GM19467 (cell line): ENCODE measurements around the gene BCAR3.

Source experiments
- ATAC-seq: cut with Tn5 transposase; IDR thresholded peaks from one replicate; pipeline ENCODE4 v1.9.1; 2021; ENCODE audit warnings: mild to moderate bottlenecking, moderate library complexity; ENCODE audit not compliant: unreplicated experiment

BCAR3 gene

DNA sequence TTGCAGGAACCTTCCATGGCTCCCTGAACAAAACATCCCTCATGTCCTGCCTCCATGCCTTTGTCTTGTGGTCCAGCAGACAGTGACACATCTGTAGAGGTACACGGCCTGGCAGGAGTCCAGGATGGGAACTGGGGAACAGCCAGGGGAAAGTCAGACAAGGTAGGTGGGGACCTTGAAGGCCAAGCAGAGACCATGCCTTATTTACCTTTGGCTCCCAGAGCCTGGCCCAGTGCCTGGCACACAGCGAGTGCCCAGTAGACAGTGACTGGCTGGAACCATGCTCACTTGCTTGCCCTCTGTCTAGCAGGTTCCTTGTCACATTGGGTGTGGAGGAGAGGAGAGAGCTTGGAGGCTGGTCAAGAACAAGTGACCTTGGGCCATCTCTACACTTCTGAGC is 81.0 kb downstream of the BCAR3 start:
- ATAC-seq, result no peak

DNA sequence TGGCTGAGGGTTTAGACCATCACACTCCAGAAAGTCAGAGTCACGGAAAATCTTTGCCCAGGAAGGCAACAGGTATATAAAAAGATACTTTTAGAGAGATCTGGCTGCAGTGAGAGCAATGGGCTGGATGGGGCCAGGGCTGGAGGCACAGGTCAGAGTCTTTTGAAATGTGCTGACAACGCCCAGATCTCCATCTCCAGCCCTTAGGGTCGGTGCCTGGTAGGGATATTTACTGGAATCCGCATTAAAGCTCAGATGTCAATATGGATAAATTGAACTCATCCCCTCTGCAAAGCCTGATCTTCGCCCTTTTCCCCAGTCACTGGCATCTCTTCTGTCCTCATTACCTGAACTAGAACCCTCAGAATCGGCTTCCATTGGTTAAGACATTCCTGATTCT is 82.2 kb downstream of the BCAR3 start:
- no peak for ATAC-seq

DNA sequence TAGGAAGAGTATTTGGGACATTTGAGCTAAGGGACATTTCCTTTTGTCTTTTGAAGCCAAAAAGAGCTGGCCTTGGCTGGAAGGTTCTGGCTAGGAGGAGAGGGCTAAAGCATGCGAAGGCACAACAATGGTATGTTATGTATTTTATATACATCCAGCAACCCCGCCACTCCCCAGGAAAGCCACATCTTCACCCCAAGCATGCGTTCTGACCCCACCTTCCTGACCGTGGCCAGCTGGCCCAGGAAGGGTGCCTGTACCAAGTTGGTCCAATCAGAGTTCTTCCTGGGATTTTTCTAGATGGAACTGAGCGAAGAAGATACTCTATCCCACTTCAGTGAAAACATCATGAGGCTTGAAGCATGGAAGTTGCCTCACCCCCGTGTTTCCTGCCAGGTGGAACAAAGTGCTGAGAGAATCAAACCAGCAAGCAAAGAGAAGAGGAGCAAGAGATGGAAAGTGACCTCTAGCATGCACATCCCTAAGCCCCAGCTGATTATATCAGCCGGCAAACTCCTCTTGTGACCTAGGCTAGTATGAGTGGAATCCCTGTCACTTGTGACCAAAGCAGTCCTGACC is 82.7 kb downstream of the BCAR3 start:
- no peak for ATAC-seq

DNA sequence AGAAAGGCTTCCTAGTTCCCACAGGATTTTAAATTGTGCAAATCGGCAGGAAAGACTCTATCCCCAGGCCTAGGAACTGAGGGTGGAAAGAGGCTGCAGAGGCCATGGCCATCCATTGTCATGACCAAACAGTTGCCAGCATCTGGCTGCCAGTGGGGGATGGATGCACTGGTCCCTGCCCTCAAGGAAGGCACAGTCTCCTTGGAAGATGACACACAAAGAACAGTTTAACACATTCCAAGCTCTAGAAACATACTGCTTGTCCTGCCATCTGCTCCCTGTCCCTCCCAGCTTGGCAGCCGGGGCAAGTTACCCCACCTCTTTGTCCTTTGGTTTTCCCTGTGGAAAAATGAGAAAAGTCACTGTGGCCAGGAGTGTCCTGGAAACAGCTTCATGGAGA is 83.2 kb downstream of the BCAR3 start:
- ATAC-seq, result no peak

DNA sequence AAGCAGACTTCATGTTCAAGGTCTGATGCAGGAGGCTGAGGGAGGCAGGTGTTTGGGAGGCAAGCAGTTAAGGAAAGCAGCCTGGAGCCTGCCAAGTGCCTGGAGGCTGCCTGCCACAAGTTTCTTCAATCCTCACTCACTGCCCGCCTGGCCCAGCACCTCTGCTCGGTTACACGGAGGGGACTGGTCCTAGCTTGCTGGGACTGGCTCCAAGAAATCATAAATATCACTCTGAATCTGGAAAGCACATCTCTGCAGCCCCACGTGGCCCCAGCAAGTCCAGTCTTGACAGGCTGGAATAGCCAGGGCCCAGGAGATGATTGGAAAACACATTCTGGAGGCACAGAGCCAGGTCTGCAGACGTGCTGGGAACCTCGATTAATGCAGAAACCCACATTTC is 83.9 kb downstream of the BCAR3 start:
- ATAC-seq, result no peak

DNA sequence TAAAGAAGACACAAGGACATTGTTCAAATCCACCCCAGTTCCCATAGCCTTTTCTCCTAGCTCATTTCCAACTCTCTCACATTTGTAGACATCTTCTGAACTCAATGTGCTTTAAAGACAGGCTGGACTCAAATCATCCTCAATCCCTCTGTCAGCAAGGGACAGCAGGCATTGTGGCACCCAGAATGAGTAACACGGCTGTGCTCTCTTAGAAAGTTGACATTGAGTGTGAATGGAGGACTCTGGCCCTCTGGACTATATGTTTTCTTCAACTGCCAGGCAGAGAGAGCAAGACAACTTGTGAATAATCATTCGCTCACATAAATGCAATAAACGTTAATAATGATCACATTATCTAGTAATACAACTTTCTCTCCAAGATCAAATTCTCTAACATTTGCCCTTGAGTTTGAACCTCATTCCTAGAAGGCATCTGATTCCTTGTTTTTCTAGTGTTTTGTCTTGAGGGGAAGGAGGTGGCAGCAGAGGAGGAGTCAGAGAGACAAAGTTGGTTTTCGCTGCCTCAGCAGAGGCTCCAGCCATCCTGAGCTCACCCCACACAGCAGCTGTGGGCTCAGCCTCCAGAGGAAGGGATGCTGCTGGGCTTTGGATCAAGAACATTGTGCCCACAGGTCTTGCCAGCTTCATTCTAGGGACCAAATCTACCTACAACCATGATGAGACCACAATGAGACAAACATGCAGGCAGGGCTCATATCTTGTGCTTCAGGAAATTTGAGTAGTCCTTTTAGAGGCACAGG is 85.1 kb downstream of the BCAR3 start:
- ATAC-seq, result no peak

DNA sequence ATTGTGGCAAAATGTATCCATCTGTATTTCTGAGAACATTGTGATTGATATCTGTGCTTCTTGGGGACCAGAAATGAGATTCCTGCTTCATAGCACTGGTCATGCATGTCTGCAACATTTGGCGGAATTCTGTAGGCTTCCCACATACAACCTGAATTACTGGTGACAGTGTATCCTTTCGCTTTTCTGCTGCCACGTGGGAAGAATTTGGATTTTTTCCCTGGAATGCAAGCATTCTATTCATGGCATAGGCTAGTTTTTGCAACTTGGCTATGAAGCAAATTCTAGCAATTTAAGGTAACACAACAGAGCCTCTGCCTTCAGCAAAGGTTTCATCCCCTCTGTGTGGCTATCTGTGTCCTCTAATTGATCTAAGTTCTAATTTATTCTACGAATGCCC is 85.9 kb downstream of the BCAR3 start:
- no peak for ATAC-seq

DNA sequence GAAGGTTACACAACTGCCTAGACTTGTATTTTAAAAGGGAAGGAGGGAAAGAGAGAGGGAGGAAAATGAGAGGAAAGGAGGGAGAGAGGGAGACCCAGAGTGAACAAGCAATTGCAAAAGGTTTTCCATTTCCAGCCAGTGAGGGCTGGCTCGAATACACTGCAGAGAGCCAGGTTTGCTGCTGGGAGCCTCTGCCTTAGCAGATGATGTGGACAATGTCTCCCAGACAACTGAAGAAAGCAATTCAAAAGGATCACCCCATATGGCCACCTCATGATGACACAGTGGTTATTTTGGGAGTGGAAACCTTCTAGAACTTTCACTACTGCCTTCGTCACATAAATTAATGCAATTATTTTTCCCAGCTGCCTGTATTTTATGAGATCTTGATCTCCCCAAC is 86.4 kb downstream of the BCAR3 start:
- no peak for ATAC-seq

DNA sequence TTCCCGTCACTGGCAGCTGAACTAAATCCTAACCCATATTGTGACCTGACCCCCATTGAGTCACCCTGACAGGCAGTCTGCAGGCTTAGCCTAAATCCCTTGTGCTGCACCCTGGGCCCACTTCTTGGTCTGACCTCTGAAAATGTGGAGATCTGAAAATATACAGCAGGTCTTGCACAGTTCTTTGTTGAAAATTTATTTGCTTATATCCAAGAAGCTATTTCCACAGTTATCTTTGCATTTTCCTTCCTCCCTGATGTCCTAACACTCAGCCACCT is 87.1 kb downstream of the BCAR3 start:
- no peak for ATAC-seq

DNA sequence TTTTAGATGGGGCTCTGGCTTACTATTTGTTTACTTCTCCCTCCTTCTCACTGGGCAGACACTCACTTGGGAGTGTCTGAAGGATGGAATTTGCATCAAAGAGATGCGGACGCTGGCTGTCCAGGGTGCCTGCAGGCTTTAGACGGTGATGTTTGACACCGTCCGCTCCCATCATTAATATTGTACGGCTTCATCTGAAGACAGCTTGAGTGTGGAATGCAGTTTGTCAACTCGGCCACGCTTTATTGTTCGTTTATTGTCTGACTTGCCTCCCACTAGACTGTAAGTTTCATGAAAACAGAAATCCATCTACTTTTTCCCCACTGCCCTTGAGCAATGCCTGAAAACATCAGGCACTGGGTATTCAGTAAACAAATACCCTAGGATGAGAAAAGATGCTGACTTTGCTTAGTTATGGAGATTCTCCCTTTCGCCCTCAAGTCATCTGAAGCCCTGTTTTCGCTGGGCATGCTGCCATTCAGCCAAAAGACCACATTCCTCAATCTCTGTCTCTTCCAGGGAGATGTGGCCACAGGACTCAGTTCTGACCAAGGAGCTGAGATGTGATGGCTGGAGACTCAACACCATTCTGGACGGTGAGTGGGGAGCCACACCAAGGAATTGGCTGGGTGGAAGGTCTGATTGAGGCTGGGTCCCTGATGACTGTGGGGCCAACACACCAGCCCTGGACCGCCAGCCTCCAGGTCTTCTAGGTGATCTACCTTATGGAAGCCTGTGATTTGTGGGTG is 87.6 kb downstream of the BCAR3 start:
- no peak for ATAC-seq

DNA sequence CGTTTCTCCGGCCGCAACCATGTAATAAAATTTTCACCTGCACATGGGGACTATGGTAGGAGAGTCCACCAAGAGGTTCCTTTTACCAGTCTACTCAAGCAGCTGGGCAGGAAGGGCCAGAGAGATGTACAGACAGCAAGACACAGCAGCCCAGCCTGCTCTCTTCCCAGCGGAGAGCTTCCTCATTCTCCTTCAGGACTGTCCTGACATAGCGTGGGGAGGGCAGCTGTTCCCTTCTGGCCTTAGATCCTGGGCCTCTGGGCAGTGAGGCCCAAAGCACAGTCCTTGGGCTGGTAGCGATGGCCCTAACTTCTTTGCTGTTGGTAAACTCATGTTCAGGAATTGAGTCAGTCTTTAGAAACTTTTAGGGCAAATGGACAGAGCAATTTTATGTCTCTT is 89.1 kb downstream of the BCAR3 start:
- ATAC-seq, result no peak

DNA sequence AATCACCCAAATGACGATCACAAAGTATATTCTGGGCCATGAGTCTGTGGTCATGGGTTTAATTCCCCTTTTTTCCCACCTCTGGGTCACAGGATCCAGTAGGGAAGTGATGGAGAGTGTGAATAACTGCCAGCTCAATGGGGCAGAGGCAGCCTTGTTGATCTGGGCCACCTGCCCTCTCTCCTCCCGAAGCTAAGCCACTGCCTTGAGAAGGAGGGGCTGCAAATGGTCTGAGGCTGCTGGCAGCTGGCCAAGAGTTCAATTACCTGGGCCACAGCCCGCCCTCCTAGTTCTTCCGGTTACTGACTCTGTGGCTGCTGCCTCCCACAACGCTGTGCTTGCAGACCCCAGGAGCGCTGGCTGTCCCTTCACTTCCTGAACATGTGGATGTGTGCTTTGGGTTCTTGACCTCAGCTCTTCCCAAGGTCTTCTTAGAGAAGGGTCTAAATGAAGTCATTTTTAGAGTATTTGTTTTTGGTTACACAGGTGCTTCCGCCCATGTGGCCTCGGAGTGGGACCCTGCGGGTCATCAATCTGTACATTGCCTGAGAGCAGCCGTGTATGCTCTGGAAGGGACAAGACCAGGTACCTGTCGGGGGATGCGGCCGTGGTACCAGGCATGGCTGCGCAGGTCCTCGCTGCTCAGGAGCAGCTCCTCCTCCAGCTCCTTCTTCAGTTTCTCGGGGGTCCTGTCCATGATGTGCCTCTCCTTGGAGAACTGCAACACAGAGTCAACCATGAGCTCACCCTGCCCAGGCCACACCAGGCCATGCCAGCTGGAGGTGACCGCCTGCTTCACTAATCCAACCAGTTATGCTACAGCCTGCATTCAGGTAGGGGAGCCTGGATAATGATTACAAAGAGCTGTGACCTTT is 89.7 kb downstream of the BCAR3 start:
- peak; percentile 57 for ATAC-seq

DNA sequence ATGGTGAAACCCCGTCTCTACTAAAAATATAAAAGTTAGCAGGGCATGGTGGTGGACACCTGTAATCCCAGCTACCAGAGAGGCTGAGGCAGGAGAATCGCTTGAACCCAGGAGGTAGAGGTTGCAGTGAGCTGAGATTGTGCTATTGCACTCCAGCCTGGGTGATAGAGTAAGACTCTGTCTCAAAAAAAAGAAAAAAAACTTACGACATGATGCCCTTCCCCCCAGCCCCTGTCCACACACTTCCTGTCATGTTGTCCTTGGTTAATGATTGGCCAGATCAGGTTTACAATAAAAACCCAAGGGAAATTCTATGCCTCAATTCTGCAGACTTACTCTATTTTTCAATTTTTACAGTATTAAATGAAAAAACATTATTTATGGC is 90.4 kb downstream of the BCAR3 start:
- ATAC-seq, result peak; percentile 21

DNA sequence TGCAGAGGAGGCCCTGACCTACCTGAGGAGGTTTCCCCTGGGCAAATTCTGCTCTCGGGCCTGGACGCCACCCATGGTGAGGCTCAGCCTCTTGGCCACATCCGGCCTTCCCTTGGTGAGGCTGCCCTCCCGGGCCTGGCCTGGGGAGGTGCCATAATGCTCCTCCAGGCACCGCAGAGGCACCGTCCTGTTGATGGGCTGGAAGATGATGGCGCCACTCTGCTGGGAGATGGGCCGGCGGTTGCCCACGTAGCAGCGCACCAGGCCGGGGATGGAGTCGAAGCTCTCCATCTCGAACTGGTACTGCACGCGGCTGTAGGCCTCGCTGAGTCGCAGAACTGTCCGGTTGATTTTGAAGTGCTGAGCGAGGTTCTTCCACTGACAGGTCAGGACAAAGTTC is 92.7 kb downstream of the BCAR3 start:
- ATAC-seq, result no peak

DNA sequence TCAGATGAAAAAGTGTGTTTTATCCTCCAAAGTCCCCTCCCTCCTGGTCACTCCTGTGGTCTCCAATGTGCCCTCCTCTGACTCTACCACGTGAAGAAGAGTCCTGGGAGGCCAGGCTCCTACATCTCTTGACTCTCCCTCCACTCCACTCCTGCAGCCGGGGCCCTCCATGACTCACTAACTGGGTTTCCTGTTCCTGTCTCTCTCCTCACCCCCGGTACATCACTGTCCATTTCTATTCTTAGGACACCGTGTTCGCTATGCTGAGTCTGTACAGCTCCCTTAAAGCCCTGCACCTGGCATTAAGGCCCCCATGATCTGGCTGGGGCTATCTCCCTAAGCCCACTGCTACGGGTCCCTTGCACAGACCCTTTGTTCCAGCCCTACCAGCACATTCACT is 93.4 kb downstream of the BCAR3 start:
- ATAC-seq, result no peak

DNA sequence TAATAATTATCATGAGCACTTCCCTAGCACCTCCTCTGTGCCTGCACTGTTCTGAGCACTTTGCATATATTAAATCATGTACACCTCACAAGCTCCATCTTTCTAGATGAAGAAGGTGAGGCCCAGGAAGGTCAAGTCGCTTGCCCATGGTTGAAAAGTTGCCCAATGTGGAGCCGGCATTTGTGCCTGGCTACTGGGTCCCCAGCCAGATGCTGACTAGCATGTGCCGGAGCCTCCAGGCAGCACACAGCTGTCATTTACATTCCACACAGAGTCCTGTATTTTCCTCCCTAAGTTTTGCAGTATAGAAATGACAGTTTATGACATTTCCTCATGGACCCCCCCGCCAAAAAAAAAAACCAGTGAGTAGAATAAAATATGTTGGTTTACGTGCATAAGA is 94.3 kb downstream of the BCAR3 start:
- ATAC-seq, result no peak

DNA sequence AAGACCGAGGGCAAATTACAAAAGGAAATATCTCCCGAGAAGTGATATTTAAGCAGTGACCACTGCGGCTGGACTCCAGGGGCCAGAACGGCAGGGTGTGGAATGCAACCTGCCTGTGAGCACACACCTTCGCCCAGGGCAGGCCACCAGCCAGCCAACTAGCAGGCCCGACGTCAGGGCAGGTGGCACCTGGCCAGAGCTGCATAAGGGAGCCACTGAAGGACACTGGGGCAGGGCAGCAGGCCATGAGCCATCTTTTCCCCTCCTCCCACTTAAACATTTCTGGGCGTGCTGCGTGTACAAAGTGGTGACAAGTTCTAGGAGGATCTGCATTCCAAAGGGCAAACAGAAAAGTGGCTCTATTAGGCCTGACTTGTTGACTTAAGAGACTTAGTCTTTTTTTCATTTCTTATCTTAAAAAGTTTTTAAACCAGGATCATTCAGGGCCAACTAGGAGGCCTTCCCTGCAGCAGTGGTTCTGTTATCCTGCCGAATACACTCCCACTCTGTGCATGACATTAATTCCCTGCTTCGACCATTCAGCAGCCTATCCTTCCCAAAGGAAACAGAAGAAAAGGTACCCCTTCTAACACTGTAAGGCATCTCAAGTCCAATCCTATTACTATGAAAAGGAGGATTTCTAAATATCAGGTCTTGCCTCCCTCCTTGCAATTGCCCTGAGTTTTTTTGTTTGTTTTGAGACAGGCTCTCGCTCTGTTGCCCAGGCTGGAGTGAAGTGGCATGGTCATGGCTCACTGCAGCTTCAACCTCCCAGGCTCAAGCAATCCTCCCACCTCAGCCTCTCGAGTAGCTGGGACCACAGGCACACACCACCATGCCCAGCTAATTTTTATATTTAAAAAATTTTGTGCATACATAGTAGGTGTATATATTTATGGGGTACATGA is 96.3 kb downstream of the BCAR3 start:
- no peak for ATAC-seq

DNA sequence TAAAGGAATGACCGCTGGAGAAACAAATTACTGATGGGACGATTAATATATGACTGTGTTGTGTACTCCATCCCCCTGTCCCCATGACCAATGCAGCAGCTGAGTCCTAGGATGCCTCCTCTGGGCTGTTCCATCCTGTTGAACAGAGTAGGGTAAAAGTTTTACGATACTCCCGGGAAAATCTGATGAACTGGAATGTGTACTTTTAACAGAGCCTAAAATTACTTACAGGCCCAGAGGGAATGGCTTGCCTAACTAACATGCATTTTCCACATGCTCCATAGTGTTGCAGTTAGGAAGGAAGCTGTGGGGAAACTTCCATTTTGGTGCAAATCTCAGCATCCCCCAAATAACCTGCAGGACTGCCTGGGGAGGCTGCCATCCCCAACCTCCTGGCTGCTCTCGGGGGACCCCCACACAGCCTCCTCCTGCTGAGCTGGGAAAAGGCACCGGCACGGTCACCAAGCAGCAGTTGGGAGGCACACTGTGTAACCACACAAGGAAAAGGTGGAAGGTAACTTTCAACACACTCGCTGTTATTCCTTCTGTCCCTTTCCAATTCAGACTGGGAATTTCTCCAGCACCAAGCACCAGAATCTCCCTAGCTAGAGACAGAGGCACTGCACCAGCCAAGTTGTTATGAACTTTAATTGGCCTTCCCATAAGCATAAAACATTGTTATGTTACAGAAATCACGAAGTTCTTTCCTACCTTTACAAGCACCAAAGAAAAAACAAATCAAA is 97.2 kb downstream of the BCAR3 start:
- ATAC-seq, result no peak

DNA sequence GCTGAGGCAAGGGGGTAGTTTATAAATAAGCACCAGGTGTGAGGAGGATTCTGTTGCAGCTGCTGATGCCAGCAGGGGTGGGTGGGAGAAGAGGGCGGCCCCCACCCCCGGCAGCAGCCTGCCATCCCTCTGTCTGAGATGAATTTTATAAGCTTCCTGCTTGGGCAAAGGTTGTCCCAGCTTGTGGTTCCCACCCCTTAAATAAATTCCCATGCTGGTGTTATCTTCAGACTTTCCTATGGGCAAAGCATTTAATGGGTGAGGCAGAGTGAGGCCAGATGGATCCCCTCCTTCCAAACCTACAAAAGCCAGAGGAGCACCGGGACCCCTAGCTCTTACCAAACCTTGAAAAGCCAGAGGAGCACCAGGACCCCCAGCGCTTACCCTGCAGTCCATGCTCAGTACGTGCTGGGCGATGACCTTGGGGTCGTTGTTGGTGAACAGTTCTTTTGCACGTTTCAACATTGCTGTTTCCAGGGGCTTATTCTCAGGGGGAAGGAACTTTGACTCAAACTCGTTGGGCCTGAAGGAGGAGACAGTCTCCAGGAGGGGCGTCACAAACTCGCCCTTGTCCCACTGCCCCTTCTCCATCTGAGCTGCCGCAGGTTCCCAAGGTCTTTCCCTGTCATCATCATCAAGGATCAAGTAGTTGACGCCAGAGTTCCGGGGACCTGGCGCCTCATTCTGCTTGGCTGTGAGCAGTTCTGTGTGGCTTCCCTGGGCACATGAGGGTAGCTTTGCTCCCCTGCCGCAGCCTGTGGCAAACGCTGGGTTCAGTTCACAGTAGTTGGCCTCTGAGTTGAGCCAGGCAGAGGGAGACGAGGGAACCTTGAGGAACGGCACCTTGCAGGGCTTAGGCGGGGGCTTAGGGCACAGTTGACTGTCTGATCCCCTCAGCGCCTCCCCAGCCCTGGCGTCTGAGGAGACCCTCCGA is 99.5 kb downstream of the BCAR3 start:
- no peak for ATAC-seq
